HG03060 (cell line): Measurements from ENCODE around the gene SKAP1.
A peak's percentile ranks its signal among the peaks of the same experiment; 100 is the strongest.

Experiments
- ATAC-seq: cut with Tn5 transposase; IDR thresholded peaks from one replicate; pipeline ENCODE4 v1.9.1; 2021; ENCODE audit warnings: low read depth, moderate number of reproducible peaks; ENCODE audit not compliant: unreplicated experiment

Gene SKAP1

DNA sequence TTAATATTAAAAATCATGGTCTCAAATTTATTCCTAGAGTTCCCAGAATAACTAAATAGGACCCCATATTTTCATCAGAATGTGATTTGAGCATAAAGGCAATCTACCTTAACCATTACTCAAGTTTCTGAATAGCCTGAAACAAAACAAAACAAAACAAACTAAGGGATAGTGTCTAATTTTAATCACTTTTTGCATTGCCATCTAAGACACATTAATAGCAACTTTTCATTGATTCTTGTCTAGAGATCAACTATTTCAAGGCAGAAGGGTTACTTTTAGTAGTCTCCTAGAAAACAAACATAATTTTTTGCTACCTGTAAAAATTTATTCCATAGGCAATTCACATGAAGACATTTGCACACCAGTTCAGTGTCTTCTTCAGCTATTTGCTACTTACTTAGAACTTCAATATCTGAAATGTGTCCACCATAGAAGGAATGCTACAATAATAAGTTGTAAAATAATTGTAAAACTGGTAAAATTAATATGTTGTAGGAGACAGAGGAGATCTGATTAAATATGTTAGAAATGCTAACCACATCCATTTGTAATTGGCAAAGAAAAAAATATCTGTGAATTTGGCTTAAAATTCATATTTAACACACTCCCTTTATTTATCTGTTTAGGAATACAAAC is 94.7 kb downstream of the SKAP1 start:
- ATAC-seq: no peak

DNA sequence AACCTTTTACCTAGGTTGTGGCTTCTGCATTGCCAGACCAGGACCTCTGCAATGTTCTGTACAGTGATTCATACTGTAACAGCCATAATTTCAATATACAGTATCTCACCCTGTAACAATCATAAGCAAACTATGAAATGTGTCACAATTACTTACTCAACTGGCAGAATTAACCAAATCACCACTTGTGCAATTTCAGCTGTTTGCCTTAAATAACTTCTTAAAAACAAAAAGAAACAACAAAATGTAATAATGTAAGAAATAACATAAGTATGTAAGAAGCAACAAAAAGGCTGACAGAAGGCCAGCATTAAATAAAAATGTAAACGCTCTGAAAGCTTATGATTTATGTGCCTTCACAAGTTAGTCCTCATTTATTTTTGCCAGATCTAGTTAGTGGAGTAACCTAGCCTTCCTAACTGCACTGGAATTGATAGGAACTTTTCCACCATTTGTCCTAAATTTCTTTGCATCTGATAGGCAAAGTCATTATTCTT is 96.9 kb downstream of the SKAP1 start:
- ATAC-seq: no peak

DNA sequence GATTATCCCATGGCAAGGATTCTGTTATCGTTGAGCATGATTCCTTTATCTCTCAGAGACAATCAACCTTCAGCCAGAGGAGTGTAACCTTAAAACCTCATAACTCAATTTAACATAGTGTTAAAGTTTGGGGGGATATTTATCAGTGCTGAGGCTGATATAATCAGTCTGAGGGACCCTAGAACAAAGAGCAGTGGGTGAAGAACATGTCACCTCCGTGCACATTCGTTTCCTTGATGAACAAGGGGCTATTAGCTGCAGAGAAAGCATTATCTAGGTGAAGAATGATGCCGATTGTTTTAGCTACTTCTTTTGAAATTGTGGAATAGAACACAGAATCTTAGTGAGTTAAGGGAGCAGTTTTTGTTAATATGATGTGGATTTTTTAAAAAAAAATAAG is 99.1 kb downstream of the SKAP1 start:
- no peak for ATAC-seq

DNA sequence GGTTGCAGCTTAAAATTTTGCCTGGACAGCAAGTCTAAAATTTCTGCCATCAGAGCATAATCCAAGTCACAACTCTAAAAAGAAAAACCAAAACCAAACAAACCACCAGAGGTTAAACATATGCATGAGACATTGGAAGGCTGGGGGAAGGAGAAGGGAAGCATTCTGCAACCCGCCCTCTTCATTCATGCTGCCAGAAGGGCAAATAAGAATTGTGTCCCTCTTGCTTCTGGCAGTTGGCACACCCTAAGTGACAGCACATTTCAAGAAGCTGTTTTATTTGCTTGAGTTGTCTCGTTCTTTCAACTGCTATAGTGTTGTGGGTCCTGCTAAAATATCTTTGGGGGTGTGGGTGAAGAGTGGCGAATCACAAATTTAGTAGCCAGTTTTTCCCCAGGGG is 99.6 kb downstream of the SKAP1 start:
- no peak for ATAC-seq

DNA sequence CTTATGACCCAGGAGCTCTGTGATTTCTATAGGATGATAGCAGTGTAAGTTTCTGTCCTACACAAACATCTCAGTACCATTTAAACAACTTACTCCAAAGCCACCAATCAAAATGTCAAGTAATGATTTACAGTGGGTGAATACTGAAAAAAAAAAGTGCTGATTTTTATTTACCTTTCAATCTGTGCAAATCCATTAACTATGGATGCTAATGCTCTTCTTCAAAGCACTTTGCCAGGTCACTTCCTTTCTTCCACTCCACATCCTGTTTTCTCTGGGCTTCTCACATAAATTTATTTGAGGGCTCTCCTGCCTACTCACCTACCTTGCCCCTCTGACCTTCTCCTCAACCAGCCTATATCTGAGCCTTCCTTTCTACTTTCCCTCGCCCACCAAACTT is 101.6 kb downstream of the SKAP1 start:
- no peak for ATAC-seq

DNA sequence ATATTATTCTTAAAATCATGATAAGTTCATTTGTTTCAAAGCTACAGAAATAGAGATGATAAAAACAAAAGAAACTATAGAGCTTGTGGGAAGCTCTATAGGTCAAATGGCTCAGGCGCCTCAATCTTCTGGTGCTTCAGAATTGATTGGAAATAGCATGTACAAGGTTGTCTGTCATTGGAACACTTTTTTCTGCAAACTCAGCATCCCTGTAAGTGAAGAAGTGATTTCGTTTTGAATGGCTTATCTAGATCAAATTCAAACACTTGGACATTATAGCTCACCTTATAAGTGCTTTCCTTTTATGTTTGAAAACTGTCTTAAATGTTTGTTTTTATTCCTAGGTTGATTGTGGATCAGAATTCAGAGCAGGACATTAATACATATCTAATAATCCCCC is 103.7 kb downstream of the SKAP1 start:
- no peak for ATAC-seq

DNA sequence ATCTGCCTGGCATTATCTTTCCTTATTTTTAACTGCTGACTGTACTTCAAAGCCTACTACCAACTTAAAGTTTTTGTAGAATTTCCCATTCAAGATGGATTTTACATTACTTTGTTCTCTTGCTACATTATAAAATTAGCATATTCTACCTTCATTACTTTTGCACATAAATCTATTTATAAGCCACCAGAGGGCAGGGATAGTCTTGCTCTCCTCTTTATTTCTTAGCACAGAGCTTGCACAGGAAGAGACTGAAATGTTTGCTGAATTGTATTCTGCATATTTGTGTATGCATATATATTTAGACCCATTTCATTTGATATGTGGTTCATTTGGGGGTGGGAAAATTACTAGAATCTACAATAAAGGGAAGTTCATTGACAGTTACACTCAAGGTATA is 108.0 kb downstream of the SKAP1 start:
- no peak for ATAC-seq

DNA sequence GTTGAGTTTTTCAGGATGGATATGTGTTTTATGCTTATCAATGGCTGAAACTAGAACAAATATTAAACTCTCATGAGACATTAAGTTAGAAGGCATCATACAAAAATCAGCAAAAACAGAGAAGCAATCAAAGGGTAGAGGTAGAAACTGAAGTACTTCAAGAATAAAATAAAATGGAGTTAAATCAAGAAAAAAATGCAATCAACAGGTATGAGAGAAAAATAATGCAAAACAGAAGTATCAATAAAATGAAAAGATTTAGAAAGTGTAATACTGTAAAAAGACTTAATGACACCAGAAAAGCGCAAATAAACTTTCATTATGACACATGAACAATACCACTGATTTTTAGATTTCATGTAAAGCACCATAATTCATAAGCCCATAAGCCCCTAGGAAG is 112.3 kb downstream of the SKAP1 start:
- ATAC-seq: no peak

DNA sequence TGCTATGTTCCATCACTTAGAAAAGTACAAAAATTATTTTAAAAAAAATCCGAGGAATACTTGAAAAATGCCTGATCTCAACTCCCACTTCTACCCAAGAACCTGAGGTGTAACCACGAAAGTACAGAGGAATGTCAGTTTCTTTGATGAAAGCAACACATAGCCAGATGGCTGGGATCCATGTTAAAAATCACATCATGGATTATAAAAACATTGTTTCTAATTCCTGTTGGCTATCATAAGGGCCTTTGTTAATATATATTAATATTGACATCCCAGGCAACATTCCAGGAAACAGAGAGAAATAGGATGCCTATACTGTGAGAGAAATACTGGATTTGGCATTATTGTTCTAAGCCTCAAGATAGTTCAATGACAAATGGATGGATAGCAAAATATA is 115.3 kb downstream of the SKAP1 start:
- no peak for ATAC-seq

DNA sequence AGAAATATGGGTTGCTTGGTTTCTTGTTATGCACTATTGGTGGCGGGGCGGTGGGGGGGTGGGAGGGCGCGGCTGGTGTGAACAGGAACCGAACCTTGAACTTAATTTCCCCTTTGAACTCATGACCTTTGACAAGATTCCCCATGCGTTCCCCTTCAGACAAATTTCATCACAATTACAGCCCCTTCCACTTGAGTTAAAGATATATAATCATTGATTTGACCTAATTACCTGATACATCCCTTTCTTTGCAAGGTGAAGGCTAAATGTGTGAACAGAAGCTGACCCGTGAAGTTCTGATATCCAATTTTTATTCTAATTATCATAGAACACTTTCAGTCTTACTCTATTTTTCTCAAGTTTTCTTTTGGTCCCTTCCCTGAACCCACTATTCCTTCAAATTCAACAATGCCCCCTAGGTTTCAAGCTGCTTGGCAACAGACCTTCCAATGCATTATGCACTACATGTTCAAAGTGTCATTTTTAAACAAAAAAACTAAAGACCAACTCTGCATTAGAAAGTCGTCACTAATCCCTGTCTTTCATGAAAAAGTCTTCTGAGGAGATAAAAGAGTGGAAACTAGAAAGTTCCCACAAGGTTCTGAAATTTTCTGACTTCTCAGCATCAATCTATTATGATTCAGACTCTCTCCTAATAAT is 116.8 kb downstream of the SKAP1 start:
- no peak for ATAC-seq

DNA sequence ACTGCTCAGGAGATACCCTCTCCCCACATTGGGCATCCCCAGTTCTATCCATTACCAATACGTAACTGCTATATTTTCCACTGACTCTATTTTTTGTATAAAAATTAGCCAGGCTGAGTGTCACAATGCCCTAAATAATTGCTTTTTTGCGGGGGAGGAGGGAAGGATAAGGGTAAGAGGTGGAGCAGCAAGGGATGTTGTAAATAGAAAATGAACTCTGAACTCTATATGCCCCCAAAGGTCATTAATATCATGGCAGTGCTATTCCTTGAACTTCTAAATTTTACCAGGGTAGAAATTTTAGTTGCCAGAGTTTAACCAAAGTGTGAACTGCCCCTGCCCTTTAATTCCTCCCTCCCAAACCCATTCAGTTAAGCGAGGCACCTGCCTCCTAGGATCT is 118.7 kb downstream of the SKAP1 start:
- no peak for ATAC-seq

DNA sequence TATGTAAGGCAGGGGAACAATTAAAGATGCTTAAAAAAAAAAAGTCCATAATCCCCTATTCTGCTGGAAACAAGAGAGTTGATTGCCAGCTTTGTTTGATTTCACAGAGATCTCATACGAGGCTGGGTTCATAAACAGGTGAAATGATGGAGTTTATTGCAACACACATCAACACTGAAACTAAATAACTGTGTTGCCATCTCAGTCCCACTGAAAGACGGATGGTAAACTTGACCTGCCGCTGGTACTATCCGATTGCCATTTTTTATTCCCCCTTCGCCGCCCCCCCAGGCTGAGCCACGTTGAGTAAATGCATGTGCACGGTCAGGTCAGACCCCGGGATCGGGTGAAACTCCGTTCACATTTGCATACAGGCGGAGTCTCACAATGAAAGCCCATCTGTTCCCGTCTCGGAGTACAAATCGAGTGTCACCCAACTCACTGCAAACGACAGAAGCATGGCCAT is 119.2 kb downstream of the SKAP1 start:
- ATAC-seq: no peak

DNA sequence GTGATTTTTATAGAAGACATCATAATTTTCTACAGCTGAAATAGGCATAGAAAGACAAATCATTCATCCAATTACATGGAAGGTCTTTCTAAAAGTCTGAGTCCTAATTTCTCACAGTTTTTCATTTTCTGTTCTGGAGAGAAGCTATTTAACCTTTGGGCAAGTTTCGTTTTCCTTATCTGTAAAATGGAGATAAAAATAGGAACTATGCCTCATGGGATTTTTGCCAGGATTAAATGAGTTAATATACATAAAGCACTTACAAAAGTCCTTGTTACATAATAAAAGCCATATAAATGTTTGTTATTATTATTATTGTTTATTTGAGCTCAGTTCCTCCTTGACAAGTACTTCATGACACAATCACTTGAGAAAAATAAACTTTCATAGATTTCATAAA is 121.4 kb downstream of the SKAP1 start:
- ATAC-seq: no peak

DNA sequence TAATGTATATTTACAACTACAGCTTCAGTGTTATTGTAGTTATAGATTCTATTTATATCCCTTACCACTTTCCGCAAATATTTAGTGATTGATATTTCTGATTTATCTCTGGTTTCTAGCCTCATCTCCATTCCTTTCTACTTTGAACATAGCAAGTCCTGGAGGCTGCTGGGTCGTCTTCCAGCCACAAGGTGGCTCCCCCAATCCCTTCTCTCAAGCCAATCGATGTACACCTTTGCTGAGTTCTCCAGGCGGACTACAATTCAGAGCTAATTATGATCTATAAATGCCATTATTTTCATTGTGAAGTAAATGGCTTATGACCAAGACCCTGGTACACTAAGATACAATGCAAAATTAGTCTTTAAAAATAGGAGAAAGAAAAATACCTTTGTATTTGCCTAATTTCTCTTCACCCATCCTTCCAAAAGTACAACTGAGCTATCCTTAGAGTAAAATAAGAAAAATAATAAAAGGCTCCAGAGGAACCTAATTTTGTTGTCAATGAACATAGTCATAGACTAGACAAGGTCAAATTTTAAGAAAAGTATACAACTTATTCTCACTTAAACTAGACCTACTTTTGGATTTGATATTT is 122.1 kb downstream of the SKAP1 start:
- ATAC-seq: no peak

DNA sequence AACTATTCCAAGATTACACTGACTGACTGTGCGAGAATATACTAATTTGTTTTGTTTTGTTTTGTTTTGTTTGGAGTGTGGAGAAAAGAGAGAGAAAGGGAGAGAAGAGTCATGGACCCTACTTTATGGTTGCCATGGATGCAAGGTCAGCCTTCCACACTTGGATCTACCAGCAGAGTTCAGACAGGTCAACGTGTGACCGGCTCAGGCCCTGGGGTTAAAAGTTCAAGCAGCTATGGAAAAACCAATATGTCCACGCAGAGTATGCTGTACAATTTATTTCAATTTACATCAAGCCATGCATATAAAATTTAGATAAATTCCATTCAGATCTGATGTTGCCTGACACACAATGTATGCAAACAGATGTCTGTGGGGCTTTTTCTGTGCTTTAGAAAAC is 122.8 kb downstream of the SKAP1 start:
- no peak for ATAC-seq

DNA sequence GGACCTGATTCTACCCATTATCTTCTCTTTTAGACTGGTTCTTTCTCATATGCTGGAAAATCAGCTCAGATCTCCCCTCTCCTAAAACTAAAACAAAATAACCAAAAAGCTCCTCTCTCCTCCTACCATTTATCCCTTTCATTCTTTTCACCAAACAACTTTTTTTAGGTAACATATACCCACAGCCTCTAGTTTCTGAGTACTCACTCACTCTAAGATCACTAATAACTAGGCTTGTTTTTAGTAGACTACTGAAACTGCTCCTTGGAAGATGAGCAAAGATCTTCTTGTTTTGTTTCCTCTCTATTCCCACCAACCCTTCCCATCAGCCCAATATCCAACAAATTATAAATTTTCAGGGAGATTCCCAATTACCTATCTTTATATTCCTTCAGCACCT is 129.0 kb downstream of the SKAP1 start:
- ATAC-seq: no peak

DNA sequence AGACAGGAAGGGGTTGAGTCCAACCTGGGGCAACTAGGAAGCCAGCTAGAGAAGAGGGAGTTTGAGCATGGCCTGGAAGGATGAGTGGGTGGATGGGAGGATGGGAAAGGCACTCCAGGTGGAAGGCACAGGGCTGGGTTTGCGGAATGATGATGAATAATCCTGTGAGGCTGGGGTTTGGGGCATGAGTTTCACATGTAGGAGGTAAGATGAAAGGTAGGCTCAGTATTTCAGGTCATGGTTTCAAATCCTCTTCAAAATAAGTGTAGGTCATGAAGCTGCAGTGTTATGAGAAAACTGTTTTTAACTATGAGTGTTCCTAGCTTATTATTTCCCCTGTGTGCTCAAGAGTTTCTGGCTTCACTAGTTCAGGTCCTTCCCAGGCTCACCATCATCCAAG is 130.3 kb downstream of the SKAP1 start:
- no peak for ATAC-seq

DNA sequence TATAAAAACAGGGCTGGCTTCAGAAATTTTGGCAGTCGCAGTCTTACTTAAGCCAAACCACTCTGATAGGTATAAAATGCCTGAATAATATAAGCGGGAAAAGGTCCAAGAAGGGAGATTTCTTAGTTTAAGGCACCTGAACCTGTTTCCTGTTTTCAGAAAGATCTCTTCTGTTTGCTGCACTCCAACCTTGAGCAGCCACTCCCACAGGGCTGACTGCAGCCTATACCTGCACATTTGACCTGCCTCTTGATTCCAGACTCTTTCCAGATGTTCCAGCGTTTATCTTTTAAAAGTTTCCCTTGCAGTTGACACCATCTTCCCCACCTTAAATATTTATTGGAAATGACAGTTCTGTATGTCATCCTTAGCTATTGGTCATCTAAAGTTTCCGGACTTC is 132.2 kb downstream of the SKAP1 start:
- no peak for ATAC-seq

DNA sequence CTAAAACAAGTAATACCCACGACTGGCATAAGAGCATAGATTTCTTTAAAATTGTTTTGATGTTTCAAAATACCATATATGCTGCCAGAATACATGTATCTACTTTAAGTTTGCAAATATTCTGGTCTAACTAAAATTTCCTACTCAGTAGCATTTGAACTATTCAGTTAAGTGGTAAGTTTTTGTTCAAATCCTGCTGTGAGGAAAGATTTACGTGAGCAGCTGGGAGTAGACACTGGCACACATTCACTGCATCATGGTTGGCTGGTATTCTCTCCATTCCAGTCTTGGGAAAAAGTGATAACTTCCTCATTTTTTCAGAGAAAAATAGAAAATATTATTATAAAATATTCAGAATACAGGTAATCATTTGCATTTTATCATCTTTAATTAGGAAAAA is 133.6 kb downstream of the SKAP1 start:
- ATAC-seq: no peak

DNA sequence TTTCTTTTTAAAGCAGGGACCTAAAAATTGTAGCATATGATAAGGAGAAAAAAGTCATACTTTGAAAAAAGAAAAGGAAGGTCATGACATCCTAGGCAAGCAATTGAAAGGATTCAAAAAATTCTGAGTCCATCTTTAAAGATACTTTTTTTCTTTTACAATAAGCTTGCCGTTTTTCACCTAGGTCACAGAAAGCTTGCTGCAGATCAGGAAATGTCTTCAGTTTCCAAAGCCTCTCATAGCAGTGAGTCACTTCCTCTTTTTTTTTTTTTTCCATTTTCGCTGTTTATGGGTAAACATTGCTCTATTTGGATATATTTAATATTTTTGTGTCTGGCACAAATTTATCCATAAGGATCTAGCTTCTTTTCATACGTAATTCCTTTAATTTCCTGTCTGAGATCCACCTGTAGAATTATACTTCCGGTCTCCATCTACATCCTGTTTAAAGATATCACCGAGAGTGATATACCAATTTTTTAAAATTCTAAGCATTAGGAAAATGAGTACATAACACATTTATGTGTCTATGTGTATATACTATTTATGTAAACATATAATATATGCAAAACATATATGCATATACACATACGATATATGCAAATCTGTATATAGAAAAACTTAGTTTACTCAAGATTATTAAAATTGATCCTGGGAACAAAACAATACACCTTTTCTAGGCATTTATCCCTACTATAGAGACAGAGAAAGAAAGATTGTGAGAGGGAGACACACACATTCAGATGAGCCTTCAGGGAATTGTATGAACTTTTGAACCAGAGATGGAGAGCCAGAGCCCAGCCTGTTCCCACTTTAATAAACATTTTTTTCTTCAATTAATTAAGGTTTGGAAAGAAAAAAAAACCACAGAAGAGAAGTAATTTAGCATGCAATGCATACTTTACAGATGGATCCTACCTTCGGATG is 134.4 kb downstream of the SKAP1 start:
- peak; percentile 50 for ATAC-seq

DNA sequence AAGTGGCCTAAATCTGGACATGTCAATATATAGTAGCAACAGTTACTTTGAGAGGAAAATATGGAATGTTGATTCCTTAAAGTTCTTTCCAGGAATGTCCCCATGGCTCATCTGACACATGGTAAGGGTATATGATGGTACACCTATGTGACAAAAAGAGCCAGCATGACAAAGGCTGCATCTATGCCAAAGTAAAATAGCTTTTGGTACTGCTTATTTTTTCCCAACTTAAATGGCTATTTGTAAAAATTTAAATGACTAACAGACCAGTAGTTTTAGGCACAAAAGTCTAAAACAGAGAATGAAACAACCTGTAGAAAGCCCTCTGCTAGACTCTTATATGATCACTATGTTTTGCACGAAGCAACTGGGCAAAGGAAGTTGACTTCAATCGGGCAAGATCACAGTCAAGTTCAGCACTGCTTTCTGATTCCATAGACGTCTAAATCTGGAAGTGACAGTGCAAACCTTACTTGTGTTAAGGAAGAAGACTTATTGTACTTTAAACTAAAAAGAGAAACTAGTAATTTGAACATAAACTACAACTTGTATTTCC is 135.1 kb downstream of the SKAP1 start:
- no peak for ATAC-seq
